GM18909 (cell line): Measurements from ENCODE around the gene POFUT2.

Source experiments
- ATAC-seq: cut with Tn5 transposase; IDR thresholded peaks from one replicate; pipeline ENCODE4 v1.9.1; 2021; ENCODE audit warnings: mild to moderate bottlenecking; ENCODE audit not compliant: unreplicated experiment, poor library complexity

The POFUT2 gene

GRCh38 chr21:45287438-45288391, at the start of gene POFUT2:
Gene POFUT2, minus strand, starts transcription at chr21:45287895. Its CDS starts 24 bp downstream, at chr21:45287871.
- peak; percentile 74 for ATAC-seq

- ATAC-seq: no peak
These were observed 49.2 kb upstream of the POFUT2 start for GRCh38 chr21:45336870-45337269.

GRCh38 chr21:45336535-45336810, 48.8 kb upstream of the POFUT2 start:
- no peak for ATAC-seq

- no peak for ATAC-seq
These were observed 48.3 kb upstream of the POFUT2 start for GRCh38 chr21:45335761-45336534.

GRCh38 chr21:45335151-45335760, 47.6 kb upstream of the POFUT2 start:
- ATAC-seq: no peak

GRCh38 chr21:45334591-45335081, 46.9 kb upstream of the POFUT2 start:
- ATAC-seq: no peak

GRCh38 chr21:45334134-45334533, 46.4 kb upstream of the POFUT2 start:
- no peak for ATAC-seq

GRCh38 chr21:45333583-45334121, 46.0 kb upstream of the POFUT2 start:
- ATAC-seq: no peak

GRCh38 chr21:45332981-45333582, 45.4 kb upstream of the POFUT2 start:
- ATAC-seq: no peak

GRCh38 chr21:45332415-45332814, 44.7 kb upstream of the POFUT2 start:
- no peak for ATAC-seq

- ATAC-seq: no peak
These were observed 43.9 kb upstream of the POFUT2 start for GRCh38 chr21:45331531-45332147.

- ATAC-seq: no peak
These were observed 43.2 kb upstream of the POFUT2 start for GRCh38 chr21:45330851-45331261.

- no peak for ATAC-seq
These were observed 42.5 kb upstream of the POFUT2 start for GRCh38 chr21:45330075-45330781.

- ATAC-seq: no peak
These were observed 41.8 kb upstream of the POFUT2 start for GRCh38 chr21:45329261-45330074.

- ATAC-seq: no peak
These were observed 40.8 kb upstream of the POFUT2 start for GRCh38 chr21:45328198-45329091.

- no peak for ATAC-seq
These were observed 39.9 kb upstream of the POFUT2 start for GRCh38 chr21:45327441-45328197.
